ENCODE measurements around the gene LYL1.

The LYL1 gene

DNA sequence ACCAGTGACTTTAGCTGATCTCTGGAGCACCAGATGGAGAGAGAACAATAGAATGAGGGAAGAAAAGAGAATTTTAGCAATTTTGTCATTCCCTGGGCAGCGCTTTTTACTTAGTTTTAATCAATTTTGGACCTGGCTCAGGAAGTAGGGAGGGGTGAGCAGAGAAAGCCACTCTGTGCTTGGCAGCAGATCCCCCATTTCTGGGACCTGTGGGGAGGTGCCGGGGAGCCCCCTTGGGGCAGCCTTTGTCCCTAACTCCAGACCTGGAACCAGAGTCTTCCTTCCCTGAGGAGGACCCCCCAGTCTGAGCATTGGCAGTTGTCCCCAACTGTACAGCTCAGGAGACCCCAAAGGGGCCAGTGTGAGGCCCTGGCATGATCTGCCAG, 10.5 kb downstream of the LYL1 start:
- no peak for DNase-seq
- Histone ChIP-seq H3K9me3 (no peaks in the 10 kb centered on the region), H3K4me3 (ENCODE audit: low read depth, low read length) (0 out of 2 replicates have a peak overlapping the region, but pooled peaks have one; percentile 20), H3K4me1 (peaks cover 49% of the 10 kb centered on the region), H3K36me3 (no peaks in the 10 kb centered on the region), H3K27me3 (no peaks in the 10 kb centered on the region)
- TF ChIP-seq, protein P1, sequence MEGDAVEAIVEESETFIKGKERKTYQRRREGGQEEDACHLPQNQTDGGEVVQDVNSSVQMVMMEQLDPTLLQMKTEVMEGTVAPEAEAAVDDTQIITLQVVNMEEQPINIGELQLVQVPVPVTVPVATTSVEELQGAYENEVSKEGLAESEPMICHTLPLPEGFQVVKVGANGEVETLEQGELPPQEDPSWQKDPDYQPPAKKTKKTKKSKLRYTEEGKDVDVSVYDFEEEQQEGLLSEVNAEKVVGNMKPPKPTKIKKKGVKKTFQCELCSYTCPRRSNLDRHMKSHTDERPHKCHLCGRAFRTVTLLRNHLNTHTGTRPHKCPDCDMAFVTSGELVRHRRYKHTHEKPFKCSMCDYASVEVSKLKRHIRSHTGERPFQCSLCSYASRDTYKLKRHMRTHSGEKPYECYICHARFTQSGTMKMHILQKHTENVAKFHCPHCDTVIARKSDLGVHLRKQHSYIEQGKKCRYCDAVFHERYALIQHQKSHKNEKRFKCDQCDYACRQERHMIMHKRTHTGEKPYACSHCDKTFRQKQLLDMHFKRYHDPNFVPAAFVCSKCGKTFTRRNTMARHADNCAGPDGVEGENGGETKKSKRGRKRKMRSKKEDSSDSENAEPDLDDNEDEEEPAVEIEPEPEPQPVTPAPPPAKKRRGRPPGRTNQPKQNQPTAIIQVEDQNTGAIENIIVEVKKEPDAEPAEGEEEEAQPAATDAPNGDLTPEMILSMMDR (IDR thresholded peaks at IDR 0.05; ENCODE audit: low read depth, low read length) = no peak

DNA sequence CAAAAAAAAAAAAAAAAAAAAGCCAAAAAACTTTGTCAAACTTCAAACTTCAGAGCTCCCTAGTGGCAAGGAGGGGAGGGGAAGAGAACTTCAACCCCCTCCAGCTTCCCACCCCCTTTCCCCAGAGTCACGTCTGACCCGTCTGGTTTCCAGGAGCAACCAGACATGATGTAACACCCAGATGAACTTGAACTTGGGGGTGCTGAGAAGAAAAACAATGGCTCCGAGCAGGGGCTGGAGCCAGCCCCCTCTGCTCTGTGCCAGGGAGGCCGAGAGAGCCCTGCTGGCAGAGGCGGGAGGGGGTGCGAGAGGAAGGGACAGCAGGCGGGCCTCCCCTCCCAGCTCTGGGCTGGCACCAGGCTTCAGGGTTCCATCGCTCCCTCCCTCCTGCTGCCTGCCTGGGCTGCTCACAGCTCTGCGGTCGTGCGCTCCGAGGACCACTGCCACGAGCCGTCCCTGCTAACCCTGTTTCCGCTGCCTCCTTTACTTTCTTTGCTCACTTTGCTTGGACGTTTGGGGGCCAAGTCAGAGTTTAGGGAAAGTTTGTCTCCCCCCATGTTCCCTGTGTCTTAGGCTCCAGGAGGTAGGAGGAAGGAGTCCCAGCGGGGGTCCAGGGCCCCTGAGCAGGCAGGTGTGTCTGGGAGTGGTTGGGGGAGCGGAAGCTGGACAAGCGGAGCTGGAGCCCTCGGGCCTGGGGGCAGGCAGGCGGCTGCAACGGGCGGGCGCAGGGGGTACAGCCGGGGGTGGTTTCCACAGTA, 11.1 kb downstream of the LYL1 start:
- TF ChIP-seq, protein P1 (IDR thresholded peaks at IDR 0.05; ENCODE audit: low read depth, low read length) = no peak
- H3K27me3 ChIP-seq = no peaks in the 10 kb centered on the region
- H3K9me3 ChIP-seq = no peaks in the 10 kb centered on the region
- no peaks in the 10 kb centered on the region for H3K36me3 ChIP-seq
- peaks cover 49% of the 10 kb centered on the region for H3K4me1 ChIP-seq
- peak overlapping the region; percentile 20 for H3K4me3 ChIP-seq (ENCODE audit: low read depth, low read length)
- peak; percentile 59 for DNase-seq

- H3K9me3 ChIP-seq = no peaks in the 10 kb centered on the region
- no peaks in the 10 kb centered on the region for H3K27me3 ChIP-seq
- no peak overlapping the region for H3K4me3 ChIP-seq (ENCODE audit: low read depth, low read length)
- peak; percentile 77 for DNase-seq
- peaks cover 44% of the 10 kb centered on the region for H3K4me1 ChIP-seq
- H3K36me3 ChIP-seq = no peaks in the 10 kb centered on the region
- TF ChIP-seq, protein P1 (IDR thresholded peaks at IDR 0.05; ENCODE audit: low read depth, low read length) = no peak
Observed at GRCh38 chr19:13090511-13091231, 12.0 kb downstream of the LYL1 start.

GRCh38 chr19:13089857-13090507, 12.7 kb downstream of the LYL1 start:
- DNase-seq = no peak
- H3K27me3 ChIP-seq = no peaks in the 10 kb centered on the region
- H3K4me3 ChIP-seq (ENCODE audit: low read depth, low read length) = no peak overlapping the region
- no peaks in the 10 kb centered on the region for H3K36me3 ChIP-seq
- TF ChIP-seq, protein P1 (IDR thresholded peaks at IDR 0.05; ENCODE audit: low read depth, low read length) = no peak
- H3K4me1 ChIP-seq = peaks cover 40% of the 10 kb centered on the region
- no peaks in the 10 kb centered on the region for H3K9me3 ChIP-seq

DNA sequence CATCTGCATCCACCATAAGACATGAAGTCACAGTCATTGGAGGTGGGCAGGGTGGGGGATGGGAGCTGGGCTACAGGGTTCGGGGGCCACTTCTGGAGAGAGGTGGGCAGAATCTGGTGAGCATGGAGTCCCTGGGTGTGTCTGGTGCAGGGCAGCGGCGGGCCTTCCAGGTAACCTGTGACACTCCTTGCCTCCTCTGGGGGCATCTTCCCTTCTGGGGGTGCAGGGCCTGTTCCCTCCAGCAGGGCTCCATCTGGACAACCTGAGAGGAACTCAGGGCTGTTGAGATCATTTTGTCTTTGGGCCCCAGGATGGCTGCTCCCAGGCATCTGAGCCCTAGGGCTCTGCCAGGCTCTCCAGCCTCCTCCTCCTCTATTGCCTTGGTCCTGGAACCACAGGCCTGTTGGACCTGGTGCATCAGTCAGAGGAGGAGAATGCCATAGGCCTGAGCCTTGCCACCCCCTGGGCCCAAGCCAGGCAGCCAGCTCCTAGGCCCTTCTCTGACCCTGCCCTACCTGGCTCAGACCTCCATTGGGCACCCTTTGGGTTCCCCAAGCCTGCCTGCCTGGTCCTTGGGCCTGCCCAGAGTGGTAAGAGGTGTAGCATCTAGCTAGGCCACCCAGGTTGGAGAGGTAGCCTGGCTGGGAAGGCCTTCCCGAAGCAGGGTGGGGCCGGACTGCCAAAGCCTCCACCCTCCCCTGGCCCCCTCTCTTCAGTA, 13.4 kb downstream of the LYL1 start:
- Histone ChIP-seq H3K4me3 (ENCODE audit: low read depth, low read length) (no peak overlapping the region), H3K27me3 (no peaks in the 10 kb centered on the region), H3K36me3 (no peaks in the 10 kb centered on the region), H3K4me1 (peaks cover 34% of the 10 kb centered on the region), H3K9me3 (no peaks in the 10 kb centered on the region)
- TF ChIP-seq, protein P1 (IDR thresholded peaks at IDR 0.05; ENCODE audit: low read depth, low read length) = peak; percentile 50
- DNase-seq = no peak

All from BE2C (cell line).